Esophagus squamous epithelium (tissue), 5 donors: ENCODE data around the gene MAPK8IP1. TPM values are rescaled to one million over a fixed set of nuclear protein-coding genes. Genes with fewer than 3 reads are reported as not detected.

Source experiments
- DNase-seq: peaks from one replicate; lab custom pipeline; 2025; lab: John Stamatoyannopoulos, UW
- H3K27ac ChIP-seq, 4 donors: fragments of 200-600 bp; sonication (generic); one replicate each; pipeline ENCODE4 v1.5.1; 2016 to 2019; ENCODE audit warnings: mild to moderate bottlenecking in 1 of 4
- H3K27me3 ChIP-seq, 4 donors: fragments of 200-600 bp; sonication (generic); 1 replicate in 3 of 4; 2 replicates in 1 of 4; pipeline versions ENCODE4 v1.5.1 to v1.6.0; 2017 to 2021; ENCODE audit warnings: antibody characterized with exemption in 1 of 4
- H3K36me3 ChIP-seq, 3 donors: fragments of 200-600 bp; sonication (generic); one replicate each; pipeline ENCODE4 v1.5.1; 2016 to 2019
- H3K4me1 ChIP-seq, 3 donors: fragments of 200-600 bp; sonication (generic); one replicate each; pipeline ENCODE4 v1.5.1; 2017 to 2019
- H3K4me3 ChIP-seq, 4 donors: fragments of 200-600 bp; sonication (generic); 1 replicate in 3 of 4; 2 replicates in 1 of 4; pipeline ENCODE4 v1.5.1; 2016 to 2019; ENCODE audit warnings: mild to moderate bottlenecking in 2 of 4, moderate library complexity in 1 of 4
- H3K9me3 ChIP-seq, 3 donors: fragments of 200-600 bp; sonication (generic); one replicate each; pipeline ENCODE4 v1.5.1; 2016 to 2019
- CTCF ChIP-seq, 6 experiments: fragments of 450-650 bp in 4 of 6; fragments of 200-600 bp in 2 of 6; sonication (generic) in 2 of 6; IDR thresholded peaks; one replicate each; pipeline ENCODE4 v1.5.1; 2016 to 2019; ENCODE audit warnings: antibody characterized with exemption in 6 of 6, mild to moderate bottlenecking in 4 of 6, moderate library complexity in 4 of 6
- POLR2A ChIP-seq, 4 donors: fragments of 450-650 bp; IDR thresholded peaks; one replicate each; pipeline ENCODE4 v1.6.1; 2017; ENCODE audit warnings: antibody characterized with exemption in 4 of 4, mild to moderate bottlenecking in 4 of 4, moderate library complexity in 3 of 4
- WGBS, 2 donors: methylation state at CpG; one replicate each; pipeline ENCODE4 v1.1.5; 2018; 5-methylcytosine and 5-hydroxymethylcytosine counted together
- intact Hi-C: fragments of 100-400 bp; cut with DNase I; formaldehyde crosslinking; loops from one replicate; pipeline ENCODE4 v1.15.0; 2022
- total RNA-seq, 4 donors: library from RNA; depleted of rRNA; stranded (reverse); fragments of >200 nt; gene quantifications; one replicate each; pipeline ENCODE4 v1.1.0, GENCODE V29; 2016
- donor health status: DM: yes; HTN: yes; CAD: no.

The MAPK8IP1 gene
- total RNA-seq, 4 donors from 2014 or later: 0.57 to 4.0 (median 1.3) TPM

GRCh38 chr11:45906965-45907611 is 21.6 kb downstream of the MAPK8IP1 start, which contains the start of gene FREY1:
TSS of gene FREY1 (minus strand) at chr11:45907271. CDS start at chr11:45907245, 26 bp downstream.
- Histone ChIP-seq H3K4me1 (peaks cover 3 to 26% (median 9%) of the 10 kb centered on the region in 3 donors), H3K4me3 (no peak within 1 kb of the TSS), H3K27ac (no peak within 1 kb of the TSS), H3K27me3 (no peaks in the 10 kb centered on the region), H3K9me3 (no peaks in the 10 kb centered on the region), H3K36me3 (peaks cover 9 to 34% (median 29%) of the 10 kb centered on the region in 3 donors)
- 53 to 59% methylated on average over 5 to 16 of the region's 18 CpGs for WGBS, 2 donors
- intact Hi-C loops: no loop called here
- DNase-seq: no peak
- TF ChIP-seq POLR2A (IDR thresholded peaks at IDR 0.05) (no peak), CTCF (IDR thresholded peaks at IDR 0.05) (no peak)

GRCh38 chr11:45907911-45908370 is 22.5 kb downstream of the MAPK8IP1 start:
- no peak for DNase-seq
- no peaks in the 10 kb centered on the region for H3K27me3 ChIP-seq
- WGBS, 2 donors: 13% methylated on average over 1 of the region's 8 CpGs; no CpG with 5 or more reads in 1 of the 2 donors

GRCh38 chr11:45909594-45910475 is 24.4 kb downstream of the MAPK8IP1 start:
- H3K27me3 ChIP-seq: no peaks in the 10 kb centered on the region
- TF ChIP-seq CTCF (IDR thresholded peaks at IDR 0.05) (no peak), POLR2A (IDR thresholded peaks at IDR 0.05) (no peak)
- no peak overlapping the region for H3K27ac ChIP-seq
- H3K9me3 ChIP-seq: no peaks in the 10 kb centered on the region
- H3K4me1 ChIP-seq: peaks cover 3 to 26% (median 9%) of the 10 kb centered on the region in 3 donors
- intact Hi-C loops: no loop called here
- DNase-seq: no peak
- H3K4me3 ChIP-seq: no peak overlapping the region
- WGBS, 2 donors: 90% methylated on average over 2 of the region's 32 CpGs
- H3K36me3 ChIP-seq: peaks cover 27 to 61% (median 46%) of the 10 kb centered on the region in 3 donors

More at GRCh38 chr11:45907911-45908370, 22.5 kb downstream of the MAPK8IP1 start:
- intact Hi-C loops: no loop called here
- no peak overlapping the region for H3K4me3 ChIP-seq
- no peak overlapping the region for H3K27ac ChIP-seq
- H3K36me3 ChIP-seq: peaks cover 9 to 42% (median 30%) of the 10 kb centered on the region in 3 donors
- peaks cover 3 to 26% (median 9%) of the 10 kb centered on the region in 3 donors for H3K4me1 ChIP-seq
- no peaks in the 10 kb centered on the region for H3K9me3 ChIP-seq
- TF ChIP-seq CTCF (IDR thresholded peaks at IDR 0.05) (no peak), POLR2A (IDR thresholded peaks at IDR 0.05) (no peak)

- Histone ChIP-seq H3K4me3 (no peak overlapping the region), H3K4me1 (peaks cover 3 to 29% (median 9%) of the 10 kb centered on the region in 3 donors), H3K27me3 (no peaks in the 10 kb centered on the region), H3K27ac (no peak overlapping the region), H3K36me3 (peaks cover 32 to 69% (median 46%) of the 10 kb centered on the region in 3 donors), H3K9me3 (no peaks in the 10 kb centered on the region)
- 100% methylated on average over 1 to 2 of the region's 9 CpGs for WGBS, 2 donors
- intact Hi-C loops: no loop called here
- no peak for TF ChIP-seq POLR2A (IDR thresholded peaks at IDR 0.05)
- TF ChIP-seq CTCF (IDR thresholded peaks at IDR 0.05): no peak
- DNase-seq: no peak
Observed at GRCh38 chr11:45910623-45911022, 25.2 kb downstream of the MAPK8IP1 start.
